ENCODE results near the gene ENOX1.

The ENOX1 gene

DNA sequence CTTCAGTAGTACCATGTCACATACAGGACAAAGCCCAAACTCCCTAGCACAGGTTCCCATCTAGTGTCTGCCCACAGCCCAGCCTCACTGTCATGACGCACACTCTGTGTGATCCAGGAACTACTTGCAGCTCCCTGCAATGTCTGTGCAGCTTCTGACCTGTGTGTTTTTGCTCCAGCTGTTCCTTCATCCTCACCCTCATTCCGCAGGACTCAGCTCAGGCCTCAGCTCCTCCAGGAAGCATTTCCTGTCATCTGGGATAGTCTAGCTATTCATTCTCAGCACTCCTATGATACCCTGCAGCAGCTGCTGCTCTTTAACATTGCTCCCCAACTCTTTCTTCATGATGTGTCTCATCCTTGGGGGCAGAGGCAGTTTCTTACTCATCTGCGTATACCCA is 56.1 kb downstream of the ENOX1 start:
- no peak for ATAC-seq (ENCODE audit: insufficient read depth, low read depth)
- H3K27me3 ChIP-seq (ENCODE audit: insufficient read depth, low read length, poor library complexity), result peaks cover 3% of the 10 kb centered on the region
- DNase-seq, result no peak
- H3K4me3 ChIP-seq (ENCODE audit: low read depth in 1 of 2, low read length in 2 of 2), result no peak overlapping the region
- no peaks in the 10 kb centered on the region for H3K79me2 ChIP-seq (ENCODE audit: insufficient read depth, low read length)
- H3K9ac ChIP-seq (ENCODE audit: low read depth, low read length), result no peak overlapping the region
- H3K36me3 ChIP-seq (ENCODE audit: insufficient read depth, low read length), result no peaks in the 10 kb centered on the region
- no peaks in the 10 kb centered on the region for H3K9me3 ChIP-seq (ENCODE audit: insufficient read depth, low read length, severe bottlenecking)
- no peak overlapping the region for H3K27ac ChIP-seq (ENCODE audit: low read length)
- H2AFZ ChIP-seq (ENCODE audit: low read depth, low read length), result no peak overlapping the region
- H3K4me1 ChIP-seq (ENCODE audit: insufficient read depth, low read length), result no peaks in the 10 kb centered on the region
- TF ChIP-seq EZH2 (IDR thresholded peaks at IDR 0.05; ENCODE audit: borderline replicate concordance, low read depth, low read length, severe bottlenecking), result no peak
- TF ChIP-seq, protein P1, sequence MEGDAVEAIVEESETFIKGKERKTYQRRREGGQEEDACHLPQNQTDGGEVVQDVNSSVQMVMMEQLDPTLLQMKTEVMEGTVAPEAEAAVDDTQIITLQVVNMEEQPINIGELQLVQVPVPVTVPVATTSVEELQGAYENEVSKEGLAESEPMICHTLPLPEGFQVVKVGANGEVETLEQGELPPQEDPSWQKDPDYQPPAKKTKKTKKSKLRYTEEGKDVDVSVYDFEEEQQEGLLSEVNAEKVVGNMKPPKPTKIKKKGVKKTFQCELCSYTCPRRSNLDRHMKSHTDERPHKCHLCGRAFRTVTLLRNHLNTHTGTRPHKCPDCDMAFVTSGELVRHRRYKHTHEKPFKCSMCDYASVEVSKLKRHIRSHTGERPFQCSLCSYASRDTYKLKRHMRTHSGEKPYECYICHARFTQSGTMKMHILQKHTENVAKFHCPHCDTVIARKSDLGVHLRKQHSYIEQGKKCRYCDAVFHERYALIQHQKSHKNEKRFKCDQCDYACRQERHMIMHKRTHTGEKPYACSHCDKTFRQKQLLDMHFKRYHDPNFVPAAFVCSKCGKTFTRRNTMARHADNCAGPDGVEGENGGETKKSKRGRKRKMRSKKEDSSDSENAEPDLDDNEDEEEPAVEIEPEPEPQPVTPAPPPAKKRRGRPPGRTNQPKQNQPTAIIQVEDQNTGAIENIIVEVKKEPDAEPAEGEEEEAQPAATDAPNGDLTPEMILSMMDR (IDR thresholded peaks at IDR 0.05; ENCODE audit: borderline replicate concordance, extremely low read depth, low read length, poor library complexity, severe bottlenecking), result no peak
- no peaks in the 10 kb centered on the region for H4K20me1 ChIP-seq (ENCODE audit: insufficient read depth, low read length)
- H3K4me2 ChIP-seq (ENCODE audit: insufficient read depth, low read length), result no peak overlapping the region

DNA sequence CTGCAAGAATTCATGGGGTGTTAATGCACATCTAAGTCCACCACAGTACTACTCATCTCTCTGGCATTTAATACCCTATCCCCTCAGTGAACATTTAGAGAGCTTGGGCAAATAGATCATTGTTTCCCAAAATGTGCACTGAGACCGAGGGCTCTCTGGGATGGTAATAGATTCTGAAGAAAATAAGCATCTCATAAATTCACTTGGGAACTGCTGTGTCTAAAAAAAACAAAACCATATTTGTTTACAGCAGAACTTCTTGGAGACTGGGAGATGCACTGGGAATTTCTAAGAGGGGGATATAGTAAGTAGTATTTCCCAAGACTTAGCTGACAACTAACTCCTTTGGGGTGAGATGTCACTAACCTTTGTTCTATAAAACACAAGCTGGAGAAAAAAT is 58.4 kb downstream of the ENOX1 start:
- DNase-seq (no peak), ATAC-seq (ENCODE audit: insufficient read depth, low read depth) (no peak)
- Histone ChIP-seq H3K4me1 (ENCODE audit: insufficient read depth, low read length) (no peaks in the 10 kb centered on the region), H4K20me1 (ENCODE audit: insufficient read depth, low read length) (no peaks in the 10 kb centered on the region), H3K4me3 (ENCODE audit: low read depth in 1 of 2, low read length in 2 of 2) (no peak overlapping the region), H3K79me2 (ENCODE audit: insufficient read depth, low read length) (no peaks in the 10 kb centered on the region), H3K36me3 (ENCODE audit: insufficient read depth, low read length) (no peaks in the 10 kb centered on the region), H2AFZ (ENCODE audit: low read depth, low read length) (no peak overlapping the region), H3K27ac (ENCODE audit: low read length) (no peak overlapping the region), H3K27me3 (ENCODE audit: insufficient read depth, low read length, poor library complexity) (peaks cover 3% of the 10 kb centered on the region), H3K4me2 (ENCODE audit: insufficient read depth, low read length) (no peak overlapping the region), H3K9ac (ENCODE audit: low read depth, low read length) (no peak overlapping the region), H3K9me3 (ENCODE audit: insufficient read depth, low read length, severe bottlenecking) (no peaks in the 10 kb centered on the region)
- no peak for TF ChIP-seq EZH2 (IDR thresholded peaks at IDR 0.05; ENCODE audit: borderline replicate concordance, low read depth, low read length, severe bottlenecking)
- TF ChIP-seq, protein P1 (IDR thresholded peaks at IDR 0.05; ENCODE audit: borderline replicate concordance, extremely low read depth, low read length, poor library complexity, severe bottlenecking), result no peak

DNA sequence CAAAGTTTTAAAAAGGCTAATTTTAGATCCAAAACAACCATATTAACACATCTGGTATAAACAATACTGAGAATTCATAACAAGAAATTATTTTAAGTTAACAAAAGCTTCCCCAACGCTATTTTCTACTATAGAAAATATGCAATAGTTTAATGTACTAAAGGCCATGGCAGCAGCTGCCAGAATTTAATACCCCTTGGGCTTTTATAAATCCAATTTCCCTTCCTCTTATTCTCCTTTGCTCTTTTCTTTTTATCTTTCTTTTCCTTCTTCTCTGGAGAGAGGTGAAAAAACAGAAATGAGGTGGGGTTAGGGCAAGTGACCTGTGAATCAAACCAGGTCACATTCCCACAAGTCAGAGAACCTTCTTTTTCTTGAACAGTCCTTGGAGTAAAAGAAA is 58.9 kb downstream of the ENOX1 start:
- no peaks in the 10 kb centered on the region for H3K36me3 ChIP-seq (ENCODE audit: insufficient read depth, low read length)
- no peak overlapping the region for H2AFZ ChIP-seq (ENCODE audit: low read depth, low read length)
- peaks cover 3% of the 10 kb centered on the region for H3K27me3 ChIP-seq (ENCODE audit: insufficient read depth, low read length, poor library complexity)
- no peaks in the 10 kb centered on the region for H3K79me2 ChIP-seq (ENCODE audit: insufficient read depth, low read length)
- no peak overlapping the region for H3K4me2 ChIP-seq (ENCODE audit: insufficient read depth, low read length)
- H4K20me1 ChIP-seq (ENCODE audit: insufficient read depth, low read length), result no peaks in the 10 kb centered on the region
- H3K27ac ChIP-seq (ENCODE audit: low read length), result no peak overlapping the region
- H3K4me1 ChIP-seq (ENCODE audit: insufficient read depth, low read length), result no peaks in the 10 kb centered on the region
- no peak for ATAC-seq (ENCODE audit: insufficient read depth, low read depth)
- no peak for DNase-seq
- TF ChIP-seq, protein P1 (IDR thresholded peaks at IDR 0.05; ENCODE audit: borderline replicate concordance, extremely low read depth, low read length, poor library complexity, severe bottlenecking), result no peak
- TF ChIP-seq EZH2 (IDR thresholded peaks at IDR 0.05; ENCODE audit: borderline replicate concordance, low read depth, low read length, severe bottlenecking), result no peak
- H3K9ac ChIP-seq (ENCODE audit: low read depth, low read length), result no peak overlapping the region
- H3K9me3 ChIP-seq (ENCODE audit: insufficient read depth, low read length, severe bottlenecking), result no peaks in the 10 kb centered on the region
- H3K4me3 ChIP-seq (ENCODE audit: low read depth in 1 of 2, low read length in 2 of 2), result no peak overlapping the region

DNA sequence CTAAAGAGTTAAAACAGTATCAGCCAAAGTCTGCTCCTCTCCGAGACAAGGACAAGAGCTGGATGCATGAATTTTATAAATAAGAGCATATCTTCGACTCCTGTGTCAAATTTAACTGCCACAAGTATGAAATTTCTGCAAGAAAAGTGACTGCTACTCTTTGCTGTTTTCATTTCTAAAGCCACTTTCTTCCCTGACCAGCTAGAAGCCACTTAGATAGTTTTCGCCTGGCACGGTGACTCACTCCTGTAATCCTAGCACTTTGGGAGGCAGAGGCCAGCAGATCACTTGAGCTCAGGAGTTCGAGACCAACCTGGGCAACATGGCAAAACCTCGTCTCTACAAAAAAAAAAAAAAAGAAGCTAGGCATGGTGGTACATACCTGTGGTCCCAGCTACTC is 61.3 kb downstream of the ENOX1 start:
- Histone ChIP-seq H3K27ac (ENCODE audit: low read length) (no peak overlapping the region), H3K79me2 (ENCODE audit: insufficient read depth, low read length) (no peaks in the 10 kb centered on the region), H3K4me3 (ENCODE audit: low read depth in 1 of 2, low read length in 2 of 2) (no peak overlapping the region), H3K27me3 (ENCODE audit: insufficient read depth, low read length, poor library complexity) (peaks cover under 1% of the 10 kb centered on the region), H3K4me2 (ENCODE audit: insufficient read depth, low read length) (no peak overlapping the region), H3K9ac (ENCODE audit: low read depth, low read length) (no peak overlapping the region), H3K36me3 (ENCODE audit: insufficient read depth, low read length) (no peaks in the 10 kb centered on the region), H3K4me1 (ENCODE audit: insufficient read depth, low read length) (no peaks in the 10 kb centered on the region), H4K20me1 (ENCODE audit: insufficient read depth, low read length) (no peaks in the 10 kb centered on the region), H2AFZ (ENCODE audit: low read depth, low read length) (no peak overlapping the region), H3K9me3 (ENCODE audit: insufficient read depth, low read length, severe bottlenecking) (no peaks in the 10 kb centered on the region)
- ATAC-seq (ENCODE audit: insufficient read depth, low read depth) (no peak), DNase-seq (no peak)
- TF ChIP-seq, protein P1 (IDR thresholded peaks at IDR 0.05; ENCODE audit: borderline replicate concordance, extremely low read depth, low read length, poor library complexity, severe bottlenecking), result no peak
- TF ChIP-seq EZH2 (IDR thresholded peaks at IDR 0.05; ENCODE audit: borderline replicate concordance, low read depth, low read length, severe bottlenecking), result no peak
